Measurements from ENCODE around the gene CLSTN2. TPM values are rescaled to one million over a fixed set of nuclear protein-coding genes. Genes with fewer than 3 reads are reported as not detected.

The CLSTN2 gene
- polyA plus RNA-seq, 2 donors, result 0.20 TPM

- no peak overlapping the region for H3K4me3 ChIP-seq (ENCODE audit: low read depth in 1 of 2, low read length in 2 of 2)
- H3K27ac ChIP-seq (ENCODE audit: low read depth in 2 of 2, low read length in 1 of 2), result no peak overlapping the region
- H3K4me1 ChIP-seq (ENCODE audit: control insufficient read depth in 2 of 2, insufficient read depth in 2 of 2, low read length in 1 of 2), result peaks cover 0 to 3% of the 10 kb centered on the region in 2 donors
- H3K27me3 ChIP-seq (ENCODE audit: control insufficient read depth in 1 of 2, insufficient read depth in 2 of 2, low read length in 2 of 2), result no peaks in the 10 kb centered on the region
- H3K9me3 ChIP-seq (ENCODE audit: control insufficient read depth in 2 of 2, insufficient read depth in 1 of 2, low read depth in 1 of 2, low read length in 1 of 2), result no peaks in the 10 kb centered on the region
- no peaks in the 10 kb centered on the region for H3K36me3 ChIP-seq (ENCODE audit: control insufficient read depth in 2 of 2, insufficient read depth in 2 of 2, low read length in 1 of 2)
- WGBS, 2 donors, result 94 to 98% methylated on average over 1 of the region's 1 CpG
Observed at GRCh38 chr3:140243575-140243974, 308.6 kb downstream of the CLSTN2 start.

GRCh38 chr3:140244893-140245292, 309.9 kb downstream of the CLSTN2 start:
- H3K4me1 ChIP-seq (ENCODE audit: control insufficient read depth in 2 of 2, insufficient read depth in 2 of 2, low read length in 1 of 2), result peaks cover 0 to 3% of the 10 kb centered on the region in 2 donors
- peaks cover 0 to 2% of the 10 kb centered on the region in 2 donors for H3K27me3 ChIP-seq (ENCODE audit: control insufficient read depth in 1 of 2, insufficient read depth in 2 of 2, low read length in 2 of 2)
- no peak overlapping the region for H3K4me3 ChIP-seq (ENCODE audit: low read depth in 1 of 2, low read length in 2 of 2)
- H3K36me3 ChIP-seq (ENCODE audit: control insufficient read depth in 2 of 2, insufficient read depth in 2 of 2, low read length in 1 of 2), result no peaks in the 10 kb centered on the region
- no peaks in the 10 kb centered on the region for H3K9me3 ChIP-seq (ENCODE audit: control insufficient read depth in 2 of 2, insufficient read depth in 1 of 2, low read depth in 1 of 2, low read length in 1 of 2)
- no peak overlapping the region for H3K27ac ChIP-seq (ENCODE audit: low read depth in 2 of 2, low read length in 1 of 2)
- 68 to 73% methylated on average over 5 of the region's 5 CpGs for WGBS, 2 donors

- Histone ChIP-seq H3K27me3 (ENCODE audit: control insufficient read depth in 1 of 2, insufficient read depth in 2 of 2, low read length in 2 of 2) (peaks cover 0 to 2% of the 10 kb centered on the region in 2 donors), H3K36me3 (ENCODE audit: control insufficient read depth in 2 of 2, insufficient read depth in 2 of 2, low read length in 1 of 2) (no peaks in the 10 kb centered on the region), H3K27ac (ENCODE audit: low read depth in 2 of 2, low read length in 1 of 2) (no peak overlapping the region), H3K9me3 (ENCODE audit: control insufficient read depth in 2 of 2, insufficient read depth in 1 of 2, low read depth in 1 of 2, low read length in 1 of 2) (no peaks in the 10 kb centered on the region), H3K4me3 (ENCODE audit: low read depth in 1 of 2, low read length in 2 of 2) (no peak overlapping the region), H3K4me1 (ENCODE audit: control insufficient read depth in 2 of 2, insufficient read depth in 2 of 2, low read length in 1 of 2) (peaks cover 0 to 3% of the 10 kb centered on the region in 2 donors)
- 51 to 55% methylated on average over 3 of the region's 3 CpGs for WGBS, 2 donors
Observed at GRCh38 chr3:140246578-140246977, 311.6 kb downstream of the CLSTN2 start.

- H3K4me3 ChIP-seq (ENCODE audit: low read depth in 1 of 2, low read length in 2 of 2), result no peak overlapping the region
- H3K9me3 ChIP-seq (ENCODE audit: control insufficient read depth in 2 of 2, insufficient read depth in 1 of 2, low read depth in 1 of 2, low read length in 1 of 2), result no peaks in the 10 kb centered on the region
- H3K27me3 ChIP-seq (ENCODE audit: control insufficient read depth in 1 of 2, insufficient read depth in 2 of 2, low read length in 2 of 2), result peaks cover 0 to 2% of the 10 kb centered on the region in 2 donors
- H3K4me1 ChIP-seq (ENCODE audit: control insufficient read depth in 2 of 2, insufficient read depth in 2 of 2, low read length in 1 of 2), result peaks cover 0 to 3% of the 10 kb centered on the region in 2 donors
- no peak overlapping the region for H3K27ac ChIP-seq (ENCODE audit: low read depth in 2 of 2, low read length in 1 of 2)
- H3K36me3 ChIP-seq (ENCODE audit: control insufficient read depth in 2 of 2, insufficient read depth in 2 of 2, low read length in 1 of 2), result no peaks in the 10 kb centered on the region
Observed at GRCh38 chr3:140247775-140248174, 312.8 kb downstream of the CLSTN2 start.

- H3K27me3 ChIP-seq (ENCODE audit: control insufficient read depth in 1 of 2, insufficient read depth in 2 of 2, low read length in 2 of 2), result peaks cover 0 to 2% of the 10 kb centered on the region in 2 donors
- H3K4me3 ChIP-seq (ENCODE audit: low read depth in 1 of 2, low read length in 2 of 2), result no peak overlapping the region
- WGBS, 2 donors, result 91 to 92% methylated on average over 3 of the region's 3 CpGs
- H3K36me3 ChIP-seq (ENCODE audit: control insufficient read depth in 2 of 2, insufficient read depth in 2 of 2, low read length in 1 of 2), result no peaks in the 10 kb centered on the region
- H3K4me1 ChIP-seq (ENCODE audit: control insufficient read depth in 2 of 2, insufficient read depth in 2 of 2, low read length in 1 of 2), result no peaks in the 10 kb centered on the region
- no peaks in the 10 kb centered on the region for H3K9me3 ChIP-seq (ENCODE audit: control insufficient read depth in 2 of 2, insufficient read depth in 1 of 2, low read depth in 1 of 2, low read length in 1 of 2)
- H3K27ac ChIP-seq (ENCODE audit: low read depth in 2 of 2, low read length in 1 of 2), result no peak overlapping the region
Observed at GRCh38 chr3:140249188-140249587, 314.2 kb downstream of the CLSTN2 start.

- peaks cover 0 to 2% of the 10 kb centered on the region in 2 donors for H3K27me3 ChIP-seq (ENCODE audit: control insufficient read depth in 1 of 2, insufficient read depth in 2 of 2, low read length in 2 of 2)
- H3K9me3 ChIP-seq (ENCODE audit: control insufficient read depth in 2 of 2, insufficient read depth in 1 of 2, low read depth in 1 of 2, low read length in 1 of 2), result no peaks in the 10 kb centered on the region
- no peak overlapping the region for H3K27ac ChIP-seq (ENCODE audit: low read depth in 2 of 2, low read length in 1 of 2)
- no peaks in the 10 kb centered on the region for H3K36me3 ChIP-seq (ENCODE audit: control insufficient read depth in 2 of 2, insufficient read depth in 2 of 2, low read length in 1 of 2)
- 76 to 77% methylated on average over 7 of the region's 7 CpGs for WGBS, 2 donors
- H3K4me3 ChIP-seq (ENCODE audit: low read depth in 1 of 2, low read length in 2 of 2), result no peak overlapping the region
- no peaks in the 10 kb centered on the region for H3K4me1 ChIP-seq (ENCODE audit: control insufficient read depth in 2 of 2, insufficient read depth in 2 of 2, low read length in 1 of 2)
Observed at GRCh38 chr3:140250010-140250855, 315.2 kb downstream of the CLSTN2 start.

- Histone ChIP-seq H3K4me1 (ENCODE audit: control insufficient read depth in 2 of 2, insufficient read depth in 2 of 2, low read length in 1 of 2) (no peaks in the 10 kb centered on the region), H3K9me3 (ENCODE audit: control insufficient read depth in 2 of 2, insufficient read depth in 1 of 2, low read depth in 1 of 2, low read length in 1 of 2) (no peaks in the 10 kb centered on the region), H3K27ac (ENCODE audit: low read depth in 2 of 2, low read length in 1 of 2) (no peak overlapping the region), H3K36me3 (ENCODE audit: control insufficient read depth in 2 of 2, insufficient read depth in 2 of 2, low read length in 1 of 2) (no peaks in the 10 kb centered on the region), H3K4me3 (ENCODE audit: low read depth in 1 of 2, low read length in 2 of 2) (no peak overlapping the region), H3K27me3 (ENCODE audit: control insufficient read depth in 1 of 2, insufficient read depth in 2 of 2, low read length in 2 of 2) (peaks cover 0 to 2% of the 10 kb centered on the region in 2 donors)
- 82 to 87% methylated on average over 4 of the region's 4 CpGs for WGBS, 2 donors
Observed at GRCh38 chr3:140250945-140251344, 316.0 kb downstream of the CLSTN2 start.

- no peaks in the 10 kb centered on the region for H3K9me3 ChIP-seq (ENCODE audit: control insufficient read depth in 2 of 2, insufficient read depth in 1 of 2, low read depth in 1 of 2, low read length in 1 of 2)
- H3K4me3 ChIP-seq (ENCODE audit: low read depth in 1 of 2, low read length in 2 of 2), result no peak overlapping the region
- peaks cover 0 to 2% of the 10 kb centered on the region in 2 donors for H3K27me3 ChIP-seq (ENCODE audit: control insufficient read depth in 1 of 2, insufficient read depth in 2 of 2, low read length in 2 of 2)
- H3K27ac ChIP-seq (ENCODE audit: low read depth in 2 of 2, low read length in 1 of 2), result no peak overlapping the region
- H3K36me3 ChIP-seq (ENCODE audit: control insufficient read depth in 2 of 2, insufficient read depth in 2 of 2, low read length in 1 of 2), result no peaks in the 10 kb centered on the region
- WGBS, 2 donors, result 39% methylated on average over 2 of the region's 2 CpGs
- H3K4me1 ChIP-seq (ENCODE audit: control insufficient read depth in 2 of 2, insufficient read depth in 2 of 2, low read length in 1 of 2), result no peaks in the 10 kb centered on the region
Observed at GRCh38 chr3:140251678-140252077, 316.7 kb downstream of the CLSTN2 start.

- Histone ChIP-seq H3K4me3 (ENCODE audit: low read depth in 1 of 2, low read length in 2 of 2) (no peak overlapping the region), H3K4me1 (ENCODE audit: control insufficient read depth in 2 of 2, insufficient read depth in 2 of 2, low read length in 1 of 2) (no peaks in the 10 kb centered on the region), H3K27me3 (ENCODE audit: control insufficient read depth in 1 of 2, insufficient read depth in 2 of 2, low read length in 2 of 2) (peaks cover 0 to 2% of the 10 kb centered on the region in 2 donors), H3K36me3 (ENCODE audit: control insufficient read depth in 2 of 2, insufficient read depth in 2 of 2, low read length in 1 of 2) (no peaks in the 10 kb centered on the region), H3K9me3 (ENCODE audit: control insufficient read depth in 2 of 2, insufficient read depth in 1 of 2, low read depth in 1 of 2, low read length in 1 of 2) (no peaks in the 10 kb centered on the region), H3K27ac (ENCODE audit: low read depth in 2 of 2, low read length in 1 of 2) (no peak overlapping the region)
- 77 to 80% methylated on average over 9 of the region's 9 CpGs for WGBS, 2 donors
Observed at GRCh38 chr3:140252812-140253656, 318.0 kb downstream of the CLSTN2 start.

All from esophagus (tissue), 2 donors.